Keratinocyte (primary cell): ENCODE data around the gene BEND3. TPM values are rescaled to one million over a fixed set of nuclear protein-coding genes. Genes with fewer than 3 reads are reported as not detected.
A peak's percentile ranks its signal among the peaks of the same experiment; 100 is the strongest.

Experiments
- DNase-seq: peaks from one replicate; pipeline ENCODE4 v3.0.0-alpha.2; 2011; ENCODE audit warnings: low read depth, missing footprints, low spot score
- FAIRE-seq: peaks from 2 replicates; lab custom pipeline; 2011; peaks lifted over from hg19 to GRCh38; lab: Jason Lieb, UNC
- H2AFZ ChIP-seq: 2 replicates; pipeline ENCODE4 v1.6.0; 2012; ENCODE audit warnings: low read length, control low read depth, inconsistent platforms; ENCODE audit not compliant: control insufficient read depth
- H3K27ac ChIP-seq: 2 replicates; pipeline ENCODE4 v1.5.1; 2011; ENCODE audit warnings: low read length; ENCODE audit not compliant: control insufficient read depth, insufficient read depth
- H3K27me3 ChIP-seq: 3 replicates; pipeline ENCODE4 v1.6.0; 2011; ENCODE audit warnings: low read length; ENCODE audit not compliant: control insufficient read depth, insufficient read depth; ENCODE audit errors: extremely low read depth
- H3K36me3 ChIP-seq, 2 experiments: 2 replicates in 1 of 2; 3 replicates in 1 of 2; pipeline ENCODE4 v1.5.1; 2011; ENCODE audit warnings: low read length in 2 of 2, mild to moderate bottlenecking in 1 of 2; ENCODE audit not compliant: control insufficient read depth in 2 of 2, insufficient read depth in 2 of 2; ENCODE audit errors: extremely low read depth in 1 of 2
- H3K4me1 ChIP-seq: 3 replicates; pipeline ENCODE4 v1.5.1; 2011; ENCODE audit warnings: low read length; ENCODE audit not compliant: control insufficient read depth, insufficient read depth; ENCODE audit errors: extremely low read depth
- H3K4me2 ChIP-seq: 3 replicates; pipeline ENCODE4 v1.6.0; 2011; ENCODE audit warnings: low read depth, low read length; ENCODE audit not compliant: control insufficient read depth, insufficient read depth; ENCODE audit errors: extremely low read depth
- H3K4me3 ChIP-seq, 3 experiments: fragments of 200-600 bp in 1 of 3; sonication (generic) in 1 of 3; 2 replicates in 2 of 3; 3 replicates in 1 of 3; pipeline ENCODE4 v1.5.1; 2011 to 2016; ENCODE audit warnings: low read length in 3 of 3, mild to moderate bottlenecking in 3 of 3, control low read depth in 2 of 3, inconsistent platforms in 1 of 3, low read depth in 1 of 3, mixed read lengths in 1 of 3, mixed run types in 1 of 3, moderate library complexity in 1 of 3; ENCODE audit not compliant: control insufficient read depth in 2 of 3, insufficient read depth in 2 of 3; ENCODE audit errors: extremely low read depth in 1 of 3
- H3K79me2 ChIP-seq: 2 replicates; pipeline ENCODE4 v1.6.0; 2012; ENCODE audit warnings: low read length; ENCODE audit not compliant: control insufficient read depth, insufficient read depth
- H3K9ac ChIP-seq: 3 replicates; pipeline ENCODE4 v1.6.0; 2011; ENCODE audit warnings: low read length; ENCODE audit not compliant: control insufficient read depth, insufficient read depth; ENCODE audit errors: extremely low read depth
- H3K9me1 ChIP-seq: 3 replicates; pipeline ENCODE4 v1.6.0; 2011; ENCODE audit warnings: low read length; ENCODE audit not compliant: control insufficient read depth, insufficient read depth; ENCODE audit errors: extremely low read depth
- H3K9me3 ChIP-seq: 2 replicates; pipeline ENCODE4 v1.5.1; 2012; ENCODE audit warnings: low read depth, low read length; ENCODE audit not compliant: control insufficient read depth
- H4K20me1 ChIP-seq: 3 replicates; pipeline ENCODE4 v1.6.0; 2011; ENCODE audit warnings: low read length; ENCODE audit not compliant: control insufficient read depth, insufficient read depth; ENCODE audit errors: extremely low read depth
- CTCF ChIP-seq, 3 experiments: IDR thresholded peaks in 1 of 3; conservative IDR thresholded peaks in 1 of 3; optimal IDR thresholded peaks in 1 of 3; 2 replicates in 2 of 3; 3 replicates in 1 of 3; pipeline versions ENCODE3 to v1.5.1; 2011; ENCODE audit warnings: low read length in 3 of 3, mild to moderate bottlenecking in 3 of 3, moderate library complexity in 2 of 3, control low read depth in 1 of 3, inconsistent platforms in 1 of 3; ENCODE audit not compliant: insufficient read depth in 2 of 3; ENCODE audit errors: extremely low read depth in 1 of 3
- EZH2 ChIP-seq: IDR thresholded peaks from one replicate; pipeline ENCODE4 v1.6.1; 2012; ENCODE audit warnings: inconsistent platforms, mild to moderate bottlenecking, low read length, moderate library complexity
- dilution Hi-C: fragments of 300-500 bp; cut with MboI; formaldehyde crosslinking; loops from one replicate; pipeline ENCODE4 v1.7.0; 2020; ENCODE audit warnings: low sequenced_read_pairs; ENCODE audit not compliant: extremely low pct_ligation_motif_present
- polyA plus RNA-seq, 5 experiments: library from polyadenylated mRNA; depleted of rRNA in 3 of 5; stranded (reverse) in 3 of 5; stranded (forward) in 1 of 5; unstranded in 1 of 5; fragments of >200 nt; gene quantifications; 1 replicate in 1 of 5; 2 replicates in 3 of 5; 3 replicates in 1 of 5; pipeline versions ENCODE4 v1.2.1 to v1.2.3, GENCODE V29; 2011 to 2012; ENCODE audit warnings: missing spikeins in 2 of 5, low read depth in 1 of 5, low replicate concordance in 1 of 5

The BEND3 gene
- polyA plus RNA-seq, 1 donor (not counting 4 experiments of a cell fraction or from before 2014, with no cell fraction given): 2.1 TPM

GRCh38 chr6:107115695-107116327 lies 496 bp upstream of the BEND3 start:
- Histone ChIP-seq H3K79me2 (peaks cover 2% of the 10 kb centered on the region), H3K36me3 (no peaks in the 10 kb centered on the region), H3K4me2 (peak overlapping the region; percentile 99), H4K20me1 (no peaks in the 10 kb centered on the region), H3K4me1 (peaks cover 23% of the 10 kb centered on the region), H3K9me1 (no peaks in the 10 kb centered on the region), H3K4me3 (peak overlapping the region; percentile 41 to 77 (median 77)), H3K27me3 (no peaks in the 10 kb centered on the region), H3K9me3 (no peaks in the 10 kb centered on the region), H3K9ac (peak overlapping the region; percentile 78), H2AFZ (peak overlapping the region; percentile 82), H3K27ac (peak overlapping the region; percentile 36)
- dilution Hi-C loops: no loop called here
- TF ChIP-seq EZH2 (no peak), CTCF (optimal IDR thresholded peaks at IDR 0.05 in 1 of 3, IDR thresholded peaks at IDR 0.05 in 1 of 3, conservative IDR thresholded peaks at IDR 0.05 in 1 of 3; ENCODE audit: extremely low read depth in 1 of 3, insufficient read depth in 2 of 3, low read length in 3 of 3) (no peak)
- FAIRE-seq (no peak), DNase-seq (no peak)

- Histone ChIP-seq H3K79me2 (peaks cover 2% of the 10 kb centered on the region), H3K4me3 (peak overlapping the region; percentile 28 to 48 (median 41)), H3K9me3 (no peaks in the 10 kb centered on the region), H3K9me1 (no peaks in the 10 kb centered on the region), H3K4me2 (peak overlapping the region; percentile 79), H3K36me3 (no peaks in the 10 kb centered on the region), H3K27ac (no peak overlapping the region), H2AFZ (peak overlapping the region; percentile 38), H3K27me3 (no peaks in the 10 kb centered on the region), H3K4me1 (peaks cover 23% of the 10 kb centered on the region), H4K20me1 (no peaks in the 10 kb centered on the region), H3K9ac (peak overlapping the region; percentile 33)
- FAIRE-seq: no peak
- TF ChIP-seq EZH2 (no peak), CTCF (optimal IDR thresholded peaks at IDR 0.05 in 1 of 3, IDR thresholded peaks at IDR 0.05 in 1 of 3, conservative IDR thresholded peaks at IDR 0.05 in 1 of 3; ENCODE audit: extremely low read depth in 1 of 3, insufficient read depth in 2 of 3, low read length in 3 of 3) (peak in 2 of 3 experiments; percentile 61 to 83)
- no peak for DNase-seq
- dilution Hi-C loops: no loop called here
Observed at GRCh38 chr6:107114213-107114925, 946 bp downstream of the BEND3 start.
